ENCODE data around the gene DCXR.

GRCh38 chr17:81994593-81995462 lies 42.7 kb downstream of the DCXR start:
- TF ChIP-seq CTCF (conservative IDR thresholded peaks at IDR 0.05; ENCODE audit: low read depth in 2 of 2) (no peak), EZH2phosphoT487 (IDR thresholded peaks at IDR 0.05; ENCODE audit: unreplicated experiment) (no peak), POLR2AphosphoS5 (IDR thresholded peaks at IDR 0.05; ENCODE audit: low read depth) (no peak), REST (IDR thresholded peaks at IDR 0.05; ENCODE audit: unreplicated experiment) (no peak), JUNB (IDR thresholded peaks at IDR 0.05; ENCODE audit: unreplicated experiment) (no peak), EZH2 (IDR thresholded peaks at IDR 0.05; ENCODE audit: low read depth, unreplicated experiment) (no peak), ETS1 (IDR thresholded peaks at IDR 0.05) (no peak), CREB1 (CRISPR knock-in tag; IDR thresholded peaks at IDR 0.05; ENCODE audit: low read depth) (no peak), ZNF114 (CRISPR knock-in tag; IDR thresholded peaks at IDR 0.05) (no peak), ZNF331 (CRISPR knock-in tag; IDR thresholded peaks at IDR 0.05; ENCODE audit: low read depth) (no peak), NANOG (IDR thresholded peaks at IDR 0.05; ENCODE audit: borderline replicate concordance) (no peak), ZNF462 (CRISPR knock-in tag; IDR thresholded peaks at IDR 0.05) (no peak)

Measured in GM23338 (cell line).